ENCODE data around the gene C1orf174. TPM values are rescaled to one million over a fixed set of nuclear protein-coding genes. Genes with fewer than 3 reads are reported as not detected.

Gene C1orf174
- total and polyA plus RNA-seq, 2 of the 13 experiments (the other 11 are each of a cell fraction or from before 2014, with no cell fraction given), result 21.6 to 31.4 TPM

DNA sequence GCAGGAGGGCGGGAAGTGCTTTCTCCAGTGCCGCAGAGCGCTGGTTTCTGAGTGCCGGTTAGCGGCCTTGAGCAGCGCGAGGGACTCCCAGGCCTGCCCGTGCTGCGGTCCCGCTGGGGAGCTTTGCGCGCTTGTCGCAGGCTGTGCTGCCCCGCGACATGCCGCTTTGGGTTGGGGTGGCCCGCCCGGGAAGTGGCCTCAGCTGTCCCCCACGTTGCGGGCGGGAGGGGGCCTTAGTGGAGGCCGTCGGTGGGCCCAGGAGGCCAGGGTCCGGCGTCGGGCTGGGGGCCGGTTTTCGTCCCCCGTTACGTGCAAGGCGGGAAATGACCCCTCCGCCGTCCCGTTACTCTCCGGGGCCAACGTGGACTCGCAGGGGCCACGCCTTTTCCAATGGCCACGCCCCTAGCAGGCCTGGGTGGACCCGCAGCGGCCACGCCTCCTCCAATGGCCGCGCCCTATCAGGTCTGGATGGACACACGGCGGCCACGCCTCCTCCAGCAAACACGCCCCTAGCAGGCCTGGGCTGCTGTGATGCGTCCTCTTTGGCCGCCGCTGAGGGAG, 977 bp upstream of the C1orf174 start (continued):
- TF ChIP-seq, protein P1, sequence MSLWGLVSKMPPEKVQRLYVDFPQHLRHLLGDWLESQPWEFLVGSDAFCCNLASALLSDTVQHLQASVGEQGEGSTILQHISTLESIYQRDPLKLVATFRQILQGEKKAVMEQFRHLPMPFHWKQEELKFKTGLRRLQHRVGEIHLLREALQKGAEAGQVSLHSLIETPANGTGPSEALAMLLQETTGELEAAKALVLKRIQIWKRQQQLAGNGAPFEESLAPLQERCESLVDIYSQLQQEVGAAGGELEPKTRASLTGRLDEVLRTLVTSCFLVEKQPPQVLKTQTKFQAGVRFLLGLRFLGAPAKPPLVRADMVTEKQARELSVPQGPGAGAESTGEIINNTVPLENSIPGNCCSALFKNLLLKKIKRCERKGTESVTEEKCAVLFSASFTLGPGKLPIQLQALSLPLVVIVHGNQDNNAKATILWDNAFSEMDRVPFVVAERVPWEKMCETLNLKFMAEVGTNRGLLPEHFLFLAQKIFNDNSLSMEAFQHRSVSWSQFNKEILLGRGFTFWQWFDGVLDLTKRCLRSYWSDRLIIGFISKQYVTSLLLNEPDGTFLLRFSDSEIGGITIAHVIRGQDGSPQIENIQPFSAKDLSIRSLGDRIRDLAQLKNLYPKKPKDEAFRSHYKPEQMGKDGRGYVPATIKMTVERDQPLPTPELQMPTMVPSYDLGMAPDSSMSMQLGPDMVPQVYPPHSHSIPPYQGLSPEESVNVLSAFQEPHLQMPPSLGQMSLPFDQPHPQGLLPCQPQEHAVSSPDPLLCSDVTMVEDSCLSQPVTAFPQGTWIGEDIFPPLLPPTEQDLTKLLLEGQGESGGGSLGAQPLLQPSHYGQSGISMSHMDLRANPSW (CRISPR knock-in tag; IDR thresholded peaks at IDR 0.05; ENCODE audit: borderline replicate concordance), result no peak; the same call in 1 of the 2 replicates
- TF ChIP-seq, protein P2, sequence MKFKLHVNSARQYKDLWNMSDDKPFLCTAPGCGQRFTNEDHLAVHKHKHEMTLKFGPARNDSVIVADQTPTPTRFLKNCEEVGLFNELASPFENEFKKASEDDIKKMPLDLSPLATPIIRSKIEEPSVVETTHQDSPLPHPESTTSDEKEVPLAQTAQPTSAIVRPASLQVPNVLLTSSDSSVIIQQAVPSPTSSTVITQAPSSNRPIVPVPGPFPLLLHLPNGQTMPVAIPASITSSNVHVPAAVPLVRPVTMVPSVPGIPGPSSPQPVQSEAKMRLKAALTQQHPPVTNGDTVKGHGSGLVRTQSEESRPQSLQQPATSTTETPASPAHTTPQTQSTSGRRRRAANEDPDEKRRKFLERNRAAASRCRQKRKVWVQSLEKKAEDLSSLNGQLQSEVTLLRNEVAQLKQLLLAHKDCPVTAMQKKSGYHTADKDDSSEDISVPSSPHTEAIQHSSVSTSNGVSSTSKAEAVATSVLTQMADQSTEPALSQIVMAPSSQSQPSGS (CRISPR knock-in tag; IDR thresholded peaks at IDR 0.05), result no peak; the same call in 1 of the 2 replicates
- TF ChIP-seq, protein P3, sequence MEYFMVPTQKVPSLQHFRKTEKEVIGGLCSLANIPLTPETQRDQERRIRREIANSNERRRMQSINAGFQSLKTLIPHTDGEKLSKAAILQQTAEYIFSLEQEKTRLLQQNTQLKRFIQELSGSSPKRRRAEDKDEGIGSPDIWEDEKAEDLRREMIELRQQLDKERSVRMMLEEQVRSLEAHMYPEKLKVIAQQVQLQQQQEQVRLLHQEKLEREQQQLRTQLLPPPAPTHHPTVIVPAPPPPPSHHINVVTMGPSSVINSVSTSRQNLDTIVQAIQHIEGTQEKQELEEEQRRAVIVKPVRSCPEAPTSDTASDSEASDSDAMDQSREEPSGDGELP (IDR thresholded peaks at IDR 0.05; ENCODE audit: borderline replicate concordance, low read depth), result no peak
- TF ChIP-seq SAFB2 (CRISPR knock-in tag; IDR thresholded peaks at IDR 0.05; ENCODE audit: borderline replicate concordance, low read depth) (no peak), ARHGAP35 (CRISPR knock-in tag; IDR thresholded peaks at IDR 0.05; ENCODE audit: borderline replicate concordance) (no peak), MED1 (CRISPR knock-in tag; IDR thresholded peaks at IDR 0.05) (peak; percentile 51), ZNF781 (CRISPR knock-in tag; IDR thresholded peaks at IDR 0.05; ENCODE audit: borderline replicate concordance, not compliant biosample characterization) (no peak), SSRP1 (CRISPR knock-in tag; IDR thresholded peaks at IDR 0.05) (peak; percentile 81), ZNF282 (IDR thresholded peaks at IDR 0.05; ENCODE audit: partially characterized antibody) (no peak), SIN3B (IDR thresholded peaks at IDR 0.05; ENCODE audit: low read length) (no peak), SRSF9 (IDR thresholded peaks at IDR 0.05; ENCODE audit: borderline replicate concordance, insufficient read depth, low read depth, low read length, poor library complexity, severe bottlenecking) (no peak)
- TF ChIP-seq, protein P4, sequence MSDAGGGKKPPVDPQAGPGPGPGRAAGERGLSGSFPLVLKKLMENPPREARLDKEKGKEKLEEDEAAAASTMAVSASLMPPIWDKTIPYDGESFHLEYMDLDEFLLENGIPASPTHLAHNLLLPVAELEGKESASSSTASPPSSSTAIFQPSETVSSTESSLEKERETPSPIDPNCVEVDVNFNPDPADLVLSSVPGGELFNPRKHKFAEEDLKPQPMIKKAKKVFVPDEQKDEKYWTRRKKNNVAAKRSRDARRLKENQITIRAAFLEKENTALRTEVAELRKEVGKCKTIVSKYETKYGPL (CRISPR knock-in tag; IDR thresholded peaks at IDR 0.05), result no peak
- TF ChIP-seq, protein P5, sequence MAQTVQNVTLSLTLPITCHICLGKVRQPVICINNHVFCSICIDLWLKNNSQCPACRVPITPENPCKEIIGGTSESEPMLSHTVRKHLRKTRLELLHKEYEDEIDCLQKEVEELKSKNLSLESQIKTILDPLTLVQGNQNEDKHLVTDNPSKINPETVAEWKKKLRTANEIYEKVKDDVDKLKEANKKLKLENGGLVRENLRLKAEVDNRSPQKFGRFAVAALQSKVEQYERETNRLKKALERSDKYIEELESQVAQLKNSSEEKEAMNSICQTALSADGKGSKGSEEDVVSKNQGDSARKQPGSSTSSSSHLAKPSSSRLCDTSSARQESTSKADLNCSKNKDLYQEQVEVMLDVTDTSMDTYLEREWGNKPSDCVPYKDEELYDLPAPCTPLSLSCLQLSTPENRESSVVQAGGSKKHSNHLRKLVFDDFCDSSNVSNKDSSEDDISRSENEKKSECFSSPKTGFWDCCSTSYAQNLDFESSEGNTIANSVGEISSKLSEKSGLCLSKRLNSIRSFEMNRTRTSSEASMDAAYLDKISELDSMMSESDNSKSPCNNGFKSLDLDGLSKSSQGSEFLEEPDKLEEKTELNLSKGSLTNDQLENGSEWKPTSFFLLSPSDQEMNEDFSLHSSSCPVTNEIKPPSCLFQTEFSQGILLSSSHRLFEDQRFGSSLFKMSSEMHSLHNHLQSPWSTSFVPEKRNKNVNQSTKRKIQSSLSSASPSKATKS (CRISPR knock-in tag; IDR thresholded peaks at IDR 0.05), result no peak
- TF ChIP-seq, protein P6, sequence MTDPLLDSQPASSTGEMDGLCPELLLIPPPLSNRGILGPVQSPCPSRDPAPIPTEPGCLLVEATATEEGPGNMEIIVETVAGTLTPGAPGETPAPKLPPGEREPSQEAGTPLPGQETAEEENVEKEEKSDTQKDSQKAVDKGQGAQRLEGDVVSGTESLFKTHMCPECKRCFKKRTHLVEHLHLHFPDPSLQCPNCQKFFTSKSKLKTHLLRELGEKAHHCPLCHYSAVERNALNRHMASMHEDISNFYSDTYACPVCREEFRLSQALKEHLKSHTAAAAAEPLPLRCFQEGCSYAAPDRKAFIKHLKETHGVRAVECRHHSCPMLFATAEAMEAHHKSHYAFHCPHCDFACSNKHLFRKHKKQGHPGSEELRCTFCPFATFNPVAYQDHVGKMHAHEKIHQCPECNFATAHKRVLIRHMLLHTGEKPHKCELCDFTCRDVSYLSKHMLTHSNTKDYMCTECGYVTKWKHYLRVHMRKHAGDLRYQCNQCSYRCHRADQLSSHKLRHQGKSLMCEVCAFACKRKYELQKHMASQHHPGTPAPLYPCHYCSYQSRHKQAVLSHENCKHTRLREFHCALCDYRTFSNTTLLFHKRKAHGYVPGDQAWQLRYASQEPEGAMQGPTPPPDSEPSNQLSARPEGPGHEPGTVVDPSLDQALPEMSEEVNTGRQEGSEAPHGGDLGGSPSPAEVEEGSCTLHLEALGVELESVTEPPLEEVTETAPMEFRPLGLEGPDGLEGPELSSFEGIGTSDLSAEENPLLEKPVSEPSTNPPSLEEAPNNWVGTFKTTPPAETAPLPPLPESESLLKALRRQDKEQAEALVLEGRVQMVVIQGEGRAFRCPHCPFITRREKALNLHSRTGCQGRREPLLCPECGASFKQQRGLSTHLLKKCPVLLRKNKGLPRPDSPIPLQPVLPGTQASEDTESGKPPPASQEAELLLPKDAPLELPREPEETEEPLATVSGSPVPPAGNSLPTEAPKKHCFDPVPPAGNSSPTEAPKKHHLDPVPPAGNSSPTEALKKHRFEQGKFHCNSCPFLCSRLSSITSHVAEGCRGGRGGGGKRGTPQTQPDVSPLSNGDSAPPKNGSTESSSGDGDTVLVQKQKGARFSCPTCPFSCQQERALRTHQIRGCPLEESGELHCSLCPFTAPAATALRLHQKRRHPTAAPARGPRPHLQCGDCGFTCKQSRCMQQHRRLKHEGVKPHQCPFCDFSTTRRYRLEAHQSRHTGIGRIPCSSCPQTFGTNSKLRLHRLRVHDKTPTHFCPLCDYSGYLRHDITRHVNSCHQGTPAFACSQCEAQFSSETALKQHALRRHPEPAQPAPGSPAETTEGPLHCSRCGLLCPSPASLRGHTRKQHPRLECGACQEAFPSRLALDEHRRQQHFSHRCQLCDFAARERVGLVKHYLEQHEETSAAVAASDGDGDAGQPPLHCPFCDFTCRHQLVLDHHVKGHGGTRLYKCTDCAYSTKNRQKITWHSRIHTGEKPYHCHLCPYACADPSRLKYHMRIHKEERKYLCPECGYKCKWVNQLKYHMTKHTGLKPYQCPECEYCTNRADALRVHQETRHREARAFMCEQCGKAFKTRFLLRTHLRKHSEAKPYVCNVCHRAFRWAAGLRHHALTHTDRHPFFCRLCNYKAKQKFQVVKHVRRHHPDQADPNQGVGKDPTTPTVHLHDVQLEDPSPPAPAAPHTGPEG (CRISPR knock-in tag; IDR thresholded peaks at IDR 0.05), result no peak
